BLaER1 treated with 17β-estradiol and CSF1 and Interleukin-3, amounts not matched to agents 10 nM and 100 nM (cell line): ENCODE results near the gene CDYL.
"Not testable (repeated sequence)": the region's sequence is repeated elsewhere in the genome, so short reads cannot be mapped to it uniquely, and the experiment has no call there.

Experiments
- H3K27ac ChIP-seq, 11 experiments: shearing (Covaris generic); formaldehyde crosslinking; 2 replicates each; pipeline ENCODE4 v1.8.1; 2022
- H3K27me3 ChIP-seq, 11 experiments: shearing (Covaris generic); formaldehyde crosslinking; 2 replicates each; pipeline ENCODE4 v1.8.1; 2022
- H3K36me3 ChIP-seq, 11 experiments: shearing (Covaris generic); formaldehyde crosslinking; 2 replicates each; pipeline ENCODE4 v1.8.1; 2022
- H3K4me1 ChIP-seq, 10 experiments: shearing (Covaris generic); formaldehyde crosslinking; 2 replicates each; pipeline ENCODE4 v1.8.1; 2022
- H3K4me2 ChIP-seq, 11 experiments: shearing (Covaris generic); formaldehyde crosslinking; 2 replicates each; pipeline ENCODE4 v1.8.1; 2022
- H3K4me3 ChIP-seq, 10 experiments: shearing (Covaris generic); formaldehyde crosslinking; 2 replicates each; pipeline ENCODE4 v1.8.1; 2022
- H3K9ac ChIP-seq, 11 experiments: shearing (Covaris generic); formaldehyde crosslinking; 2 replicates each; pipeline ENCODE4 v1.8.1; 2022
- H3K9me3 ChIP-seq, 11 experiments: shearing (Covaris generic); formaldehyde crosslinking; replicated peaks in 1 of 11; 2 replicates each; pipeline ENCODE4 v1.8.1; 2022
- H4K20me1 ChIP-seq, 11 experiments: shearing (Covaris generic); formaldehyde crosslinking; 2 replicates each; pipeline ENCODE4 v1.8.1; 2022
- Cebpa-rat ChIP-seq, 11 experiments: shearing (Covaris generic); IDR thresholded peaks; 2 replicates each; pipeline ENCODE4 v1.8.1; 2022

The CDYL gene

DNA sequence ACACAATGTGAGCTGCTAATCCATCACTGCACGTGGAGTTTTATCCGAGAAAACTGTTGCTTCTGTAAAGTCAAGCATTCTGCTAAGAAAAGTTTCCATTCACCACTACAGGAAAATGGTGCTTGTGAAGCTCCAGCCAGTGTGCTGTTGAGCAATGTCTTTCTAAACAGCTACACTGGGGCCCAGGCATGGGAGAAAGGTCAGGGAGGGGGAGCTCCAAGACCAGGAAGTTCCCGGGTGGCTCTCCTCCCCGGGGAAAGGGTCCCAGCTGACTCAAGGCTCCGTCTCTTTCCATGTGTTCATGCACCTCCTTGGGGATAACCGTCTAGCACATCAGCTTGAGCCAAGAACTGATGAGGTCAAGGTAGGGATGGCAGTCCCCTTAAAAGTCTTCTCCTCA, 207.1 kb downstream of the CDYL start:
- H3K27ac ChIP-seq = no peak overlapping the region
- H3K4me3 ChIP-seq = no peak overlapping the region
- no peak for TF ChIP-seq Cebpa-rat (IDR thresholded peaks at IDR 0.05)
- no peaks in the 10 kb centered on the region for H3K27me3 ChIP-seq
- peaks cover 0 to 9% (median 0%) of the 10 kb centered on the region in 11 experiments; a peak in 2 of 22 replicates for H3K36me3 ChIP-seq
- peaks cover 21 to 42% (median 25%) of the 10 kb centered on the region in 11 experiments for H3K9me3 ChIP-seq
- no peak overlapping the region for H3K4me2 ChIP-seq
- no peak overlapping the region for H3K9ac ChIP-seq
- 0 out of 20 replicates have a peak, but pooled peaks cover 0 to 4% (median 0%) of the 10 kb centered on the region in 10 experiments for H3K4me1 ChIP-seq
- H4K20me1 ChIP-seq = no peaks in the 10 kb centered on the region

DNA sequence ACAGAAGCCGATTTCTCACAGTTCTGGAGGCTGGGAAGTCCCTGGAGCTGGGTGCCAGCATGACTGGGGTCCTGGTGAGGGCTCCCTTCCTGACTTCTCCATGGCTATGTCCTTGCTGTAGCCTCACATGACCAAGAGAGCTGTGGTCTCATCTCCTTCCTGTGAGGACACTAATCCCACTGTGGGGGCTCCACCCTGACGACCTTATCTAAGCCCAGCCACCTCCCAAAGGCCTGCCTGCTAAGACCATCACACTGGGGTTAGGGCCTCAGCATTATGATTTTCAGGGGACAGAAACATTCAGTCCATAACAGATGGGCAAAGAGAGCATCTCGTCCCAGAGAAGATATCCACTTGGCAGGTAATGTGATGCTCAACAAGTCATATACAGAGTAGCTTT, 210.8 kb downstream of the CDYL start:
- Histone ChIP-seq H3K4me3 (no peak overlapping the region), H3K4me2 (no peak overlapping the region), H3K27me3 (no peaks in the 10 kb centered on the region), H4K20me1 (no peaks in the 10 kb centered on the region), H3K4me1 (0 out of 20 replicates have a peak, but pooled peaks cover 0 to 4% (median 0%) of the 10 kb centered on the region in 10 experiments), H3K27ac (no peak overlapping the region), H3K36me3 (peaks cover 0 to 22% (median 7%) of the 10 kb centered on the region in 11 experiments; a peak in 14 of 22 replicates), H3K9me3 (peaks cover 0 to 12% (median 3%) of the 10 kb centered on the region in 11 experiments; a peak in 6 of 22 replicates), H3K9ac (no peak overlapping the region)
- no peak for TF ChIP-seq Cebpa-rat (IDR thresholded peaks at IDR 0.05)

DNA sequence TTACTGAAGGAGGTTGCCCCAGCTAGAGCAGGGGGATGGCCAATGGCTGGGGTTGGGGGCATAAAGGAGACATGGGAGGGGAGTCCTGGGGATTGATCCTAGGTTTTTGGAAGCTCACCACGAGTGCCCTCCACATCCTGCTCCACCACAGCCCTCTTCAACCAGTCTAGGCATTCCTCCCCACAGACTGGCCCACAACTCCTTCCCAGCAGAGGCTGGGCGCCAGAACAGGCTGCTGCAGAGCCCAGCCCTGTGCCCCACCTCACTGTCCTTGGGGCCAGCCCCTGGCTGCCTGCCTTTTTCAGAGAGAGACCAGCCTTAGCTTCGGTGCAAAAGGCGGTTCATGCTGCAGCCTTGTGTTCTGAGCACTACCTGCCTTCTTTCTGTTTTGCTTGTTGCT, 211.2 kb downstream of the CDYL start:
- no peak overlapping the region for H3K4me2 ChIP-seq

DNA sequence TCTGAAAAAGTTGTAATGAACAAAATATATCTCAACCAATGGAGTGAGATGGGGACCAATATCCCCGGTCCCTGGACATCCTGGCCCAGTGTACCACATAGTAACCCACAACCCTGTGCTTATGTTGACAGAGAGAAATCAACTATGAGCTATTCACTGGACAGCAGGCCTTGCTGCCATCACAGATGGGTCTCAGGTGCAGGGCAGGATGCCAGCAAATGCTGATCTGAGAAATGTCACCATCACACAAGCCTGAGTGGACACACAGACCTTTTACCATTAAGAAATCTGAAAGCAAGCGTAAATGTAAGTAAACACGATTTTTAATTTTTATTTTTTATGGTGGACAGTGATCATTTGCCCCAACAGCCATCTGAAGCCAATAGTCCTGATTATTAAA, 218.5 kb downstream of the CDYL start:
- H3K9me3 ChIP-seq = peaks cover 0 to 8% (median 0%) of the 10 kb centered on the region in 11 experiments; a peak in 4 of 22 replicates
- no peak overlapping the region for H3K4me3 ChIP-seq
- no peaks in the 10 kb centered on the region for H3K27me3 ChIP-seq
- no peak overlapping the region for H3K27ac ChIP-seq
- peaks cover 40 to 93% (median 72%) of the 10 kb centered on the region in 11 experiments for H3K36me3 ChIP-seq
- no peak for TF ChIP-seq Cebpa-rat (IDR thresholded peaks at IDR 0.05)
- no peaks in the 10 kb centered on the region; a peak in 1 of 22 replicates for H4K20me1 ChIP-seq
- H3K4me1 ChIP-seq = peaks cover 0 to 5% (median 0%) of the 10 kb centered on the region in 10 experiments; a peak in 4 of 20 replicates
- no peak overlapping the region for H3K9ac ChIP-seq
- H3K4me2 ChIP-seq = no peak overlapping the region

More for the DNA sequence above, 211.2 kb downstream of the CDYL start:
- Histone ChIP-seq H3K9ac (no peak overlapping the region), H4K20me1 (no peaks in the 10 kb centered on the region), H3K27ac (no peak overlapping the region), H3K4me1 (0 out of 20 replicates have a peak, but pooled peaks cover 0 to 4% (median 0%) of the 10 kb centered on the region in 10 experiments), H3K36me3 (peaks cover 0 to 26% (median 11%) of the 10 kb centered on the region in 11 experiments; a peak in 15 of 22 replicates), H3K27me3 (no peaks in the 10 kb centered on the region), H3K9me3 (peaks cover 0 to 12% (median 3%) of the 10 kb centered on the region in 11 experiments; a peak in 6 of 22 replicates), H3K4me3 (no peak overlapping the region)
- no peak for TF ChIP-seq Cebpa-rat (IDR thresholded peaks at IDR 0.05)

DNA sequence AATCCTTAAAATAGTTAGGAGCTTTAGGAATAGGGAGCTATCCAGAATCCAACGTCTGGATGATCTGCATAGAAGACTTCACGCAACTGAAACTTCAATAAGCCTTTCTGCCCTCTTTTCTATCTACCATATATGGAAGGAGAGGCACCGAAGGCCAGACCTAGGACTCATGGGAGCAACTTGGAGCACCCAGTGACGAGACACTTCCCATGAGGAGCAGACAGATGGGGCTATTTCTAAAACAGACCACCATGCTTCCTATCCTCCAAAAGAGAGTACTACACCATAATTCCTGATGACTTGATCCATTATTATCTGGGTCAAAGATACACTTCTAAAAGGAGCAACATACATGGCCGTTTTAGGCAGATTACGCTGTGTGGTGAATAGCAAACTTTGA, 221.7 kb downstream of the CDYL start:
- no peaks in the 10 kb centered on the region for H3K9me3 ChIP-seq
- H3K9ac ChIP-seq = no peak overlapping the region
- H3K27ac ChIP-seq = no peak overlapping the region
- TF ChIP-seq Cebpa-rat (IDR thresholded peaks at IDR 0.05) = no peak
- H4K20me1 ChIP-seq = peaks cover 0 to 9% (median 0%) of the 10 kb centered on the region in 11 experiments; a peak in 2 of 22 replicates
- H3K4me1 ChIP-seq = peaks cover 2 to 10% (median 4%) of the 10 kb centered on the region in 10 experiments; a peak in 14 of 20 replicates
- H3K4me2 ChIP-seq = no peak overlapping the region
- no peak overlapping the region for H3K4me3 ChIP-seq
- peaks cover 40 to 93% (median 85%) of the 10 kb centered on the region in 11 experiments for H3K36me3 ChIP-seq
- no peaks in the 10 kb centered on the region for H3K27me3 ChIP-seq

DNA sequence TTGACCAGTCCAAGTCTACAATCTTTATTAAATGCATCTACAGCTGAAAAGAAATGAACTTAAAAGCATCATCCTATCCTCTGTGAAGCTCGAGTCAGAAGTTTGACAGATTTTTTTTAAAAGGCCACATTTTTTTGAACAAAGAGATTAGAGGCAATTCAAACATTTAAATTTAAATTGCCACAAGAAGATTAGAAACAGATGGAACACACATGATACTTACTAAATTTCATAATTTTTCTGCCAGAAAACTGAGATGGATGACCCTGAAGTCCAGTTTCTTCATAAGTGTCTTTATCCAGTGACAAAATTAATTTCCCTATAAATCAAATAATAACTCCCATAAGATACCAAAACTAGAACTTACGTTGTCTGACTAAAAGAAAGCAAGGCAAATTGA, 223.4 kb downstream of the CDYL start:
- Histone ChIP-seq H3K27me3 (no peaks in the 10 kb centered on the region), H3K9me3 (no peaks in the 10 kb centered on the region), H3K36me3 (peaks cover 37 to 80% (median 74%) of the 10 kb centered on the region in 11 experiments), H4K20me1 (peaks cover 0 to 9% (median 0%) of the 10 kb centered on the region in 11 experiments; a peak in 2 of 22 replicates), H3K4me1 (peaks cover 5 to 16% (median 12%) of the 10 kb centered on the region in 10 experiments; a peak in 19 of 20 replicates), H3K9ac (no peak overlapping the region), H3K27ac (no peak overlapping the region), H3K4me2 (no peak overlapping the region), H3K4me3 (no peak overlapping the region)
- no peak for TF ChIP-seq Cebpa-rat (IDR thresholded peaks at IDR 0.05)

DNA sequence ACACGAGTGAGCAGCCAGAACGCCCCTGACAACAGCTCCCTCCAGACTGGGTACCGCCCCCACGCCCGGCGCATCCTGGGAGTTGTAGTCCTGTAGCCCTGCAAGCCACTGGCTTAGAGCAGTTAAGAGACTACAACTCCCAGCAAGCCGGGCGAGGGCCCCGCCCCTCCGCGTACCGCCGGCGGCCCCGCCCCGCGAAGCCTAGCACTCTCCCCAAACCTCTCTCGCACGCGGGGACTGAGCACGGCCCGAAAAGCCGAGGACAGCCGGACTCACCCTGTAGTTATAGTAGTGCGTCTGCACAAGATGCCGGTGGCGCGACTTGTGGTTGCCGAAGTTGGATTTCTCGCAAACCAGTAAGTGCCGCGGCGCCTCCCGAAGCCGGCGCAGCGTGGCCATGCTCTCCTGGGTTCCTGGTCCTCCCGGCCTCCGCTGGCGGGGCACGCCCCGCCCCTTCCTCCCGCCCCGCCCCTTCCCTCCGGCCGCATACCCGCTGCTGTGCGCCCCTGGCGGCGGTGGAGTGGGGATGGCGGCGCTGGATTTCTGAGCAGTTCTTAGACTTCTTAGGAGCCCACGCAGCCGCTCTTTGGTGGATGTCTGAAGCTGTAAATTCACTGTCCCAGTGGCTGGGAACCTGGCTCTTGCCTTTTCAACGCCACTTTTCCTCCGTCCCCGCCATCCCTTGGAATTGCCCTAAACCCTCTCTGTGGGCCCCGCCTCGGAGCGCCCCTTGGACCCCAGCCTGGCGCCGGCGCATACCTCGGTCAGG, 227.6 kb downstream of the CDYL start, which contains the start of gene RPP40:
TSS of gene RPP40 (minus strand) at position 434 of the 769 bp plus-strand sequence. CDS start at position 399, 35 bp downstream.
- peak within 1 kb of the TSS; percentile 82 to 92 (median 86) for H3K9ac ChIP-seq
- H3K4me3 ChIP-seq = peak within 1 kb of the TSS; percentile 55 to 76 (median 66)

DNA sequence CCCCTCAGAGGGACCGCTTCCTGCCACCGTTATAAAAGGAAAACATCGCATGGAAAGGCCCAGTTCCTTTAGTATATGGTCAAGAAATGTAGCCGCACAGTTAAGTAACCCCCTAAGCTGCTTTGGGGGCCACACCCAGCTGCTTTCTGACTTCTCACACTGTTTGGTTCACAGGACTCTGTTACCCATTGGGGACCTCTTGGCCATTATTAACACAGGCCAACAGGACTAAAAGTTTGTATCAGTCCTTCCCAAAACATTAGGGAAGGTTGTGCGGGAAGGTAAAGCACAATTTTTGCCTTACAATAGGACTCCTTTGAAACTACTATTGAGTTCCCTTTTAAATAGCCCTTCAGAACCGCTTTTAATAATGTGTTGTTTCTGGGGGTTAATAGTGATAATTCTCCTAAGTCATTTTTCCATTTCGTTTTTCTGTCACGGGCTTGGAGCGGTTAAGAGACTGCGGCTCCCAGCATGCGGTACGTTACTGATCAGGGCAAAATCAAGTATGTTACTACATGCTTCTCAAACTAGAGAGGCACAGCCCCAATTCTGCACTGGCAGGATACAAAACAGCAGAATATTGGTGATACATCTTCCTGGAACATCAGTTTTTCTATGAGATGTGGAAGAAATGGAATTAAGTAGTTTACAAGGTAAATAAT, 228.3 kb downstream of the CDYL start:
- Histone ChIP-seq H3K4me2 (peak overlapping the region; percentile 69 to 97 (median 86)), H3K9me3 (no peaks in the 10 kb centered on the region), H3K27me3 (no peaks in the 10 kb centered on the region), H3K27ac (peak overlapping the region; percentile 77 to 94 (median 90)), H3K36me3 (peaks cover 0 to 30% (median 26%) of the 10 kb centered on the region in 11 experiments; a peak in 21 of 22 replicates), H3K9ac (peak overlapping the region; percentile 82 to 92 (median 86)), H3K4me3 (peak overlapping the region; percentile 55 to 76 (median 66)), H3K4me1 (peaks cover 7 to 19% (median 16%) of the 10 kb centered on the region in 10 experiments; a peak in 19 of 20 replicates), H4K20me1 (peaks cover 0 to 9% (median 0%) of the 10 kb centered on the region in 11 experiments; a peak in 2 of 22 replicates)
- TF ChIP-seq Cebpa-rat (IDR thresholded peaks at IDR 0.05) = no peak

More for the DNA sequence above, 227.6 kb downstream of the CDYL start, which contains the start of gene RPP40:
- Histone ChIP-seq H3K9me3 (no peaks in the 10 kb centered on the region), H3K36me3 (peaks cover 0 to 38% (median 33%) of the 10 kb centered on the region in 11 experiments; a peak in 21 of 22 replicates), H4K20me1 (peaks cover 0 to 9% (median 0%) of the 10 kb centered on the region in 11 experiments; a peak in 2 of 22 replicates), H3K4me2 (peak within 1 kb of the TSS; percentile 69 to 97 (median 89)), H3K27ac (peak within 1 kb of the TSS; percentile 77 to 94 (median 90)), H3K4me1 (peaks cover 7 to 19% (median 16%) of the 10 kb centered on the region in 10 experiments; a peak in 19 of 20 replicates), H3K27me3 (no peaks in the 10 kb centered on the region)
- no peak for TF ChIP-seq Cebpa-rat (IDR thresholded peaks at IDR 0.05)

DNA sequence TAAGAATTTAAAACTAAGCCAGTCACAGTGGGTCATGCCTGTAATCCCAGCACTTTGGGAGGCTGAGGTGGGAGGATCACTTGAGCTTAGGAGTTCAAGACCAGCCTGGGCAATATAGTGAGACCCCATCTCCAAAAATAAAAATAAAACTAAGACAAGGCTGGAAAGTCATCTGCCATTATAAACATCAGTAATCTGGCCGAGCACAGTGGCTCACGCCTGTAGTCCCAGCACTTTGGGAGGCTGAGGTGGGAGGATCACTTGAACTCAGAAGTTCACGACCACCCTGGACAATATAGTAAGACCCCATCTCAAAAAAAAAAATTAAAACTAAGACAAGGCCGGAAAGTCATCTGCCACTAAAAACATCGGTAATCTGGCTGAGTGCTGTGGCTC, 228.8 kb downstream of the CDYL start:
- Histone ChIP-seq H3K36me3 (peaks cover 0 to 25% (median 21%) of the 10 kb centered on the region in 11 experiments; a peak in 21 of 22 replicates), H3K27ac (peak overlapping the region in 4 of 11 experiments; percentile 87 to 94 (median 91); a peak in 3 of 22 replicates), H3K4me2 (peak overlapping the region in 10 of 11 experiments; percentile 79 to 97 (median 87); a peak in 13 of 22 replicates), H3K9ac (peak overlapping the region in 1 of 11 experiments; percentile 92; a peak in 1 of 22 replicates), H3K4me1 (peaks cover 7 to 19% (median 16%) of the 10 kb centered on the region in 10 experiments; a peak in 19 of 20 replicates)
- not testable (repeated sequence) for H3K4me3 ChIP-seq, H4K20me1 ChIP-seq, H3K27me3 ChIP-seq, H3K9me3 ChIP-seq
